GM23338 (cell line): ENCODE results near the gene TEDC1.

Experiments used
- EZH2 ChIP-seq: fragments of 200-600 bp; sonication (generic); IDR thresholded peaks from one replicate; pipeline ENCODE4 v1.8.0; 2017; ENCODE audit warnings: antibody characterized with exemption, mild to moderate bottlenecking, low read depth; ENCODE audit not compliant: unreplicated experiment
- EZH2phosphoT487 ChIP-seq: fragments of 200-600 bp; sonication (generic); IDR thresholded peaks from one replicate; pipeline ENCODE4 v1.8.1; 2018; ENCODE audit warnings: antibody characterized with exemption; ENCODE audit not compliant: unreplicated experiment
- POLR2AphosphoS5 ChIP-seq: IDR thresholded peaks from 2 replicates; pipeline ENCODE4 v1.6.1; 2016; ENCODE audit warnings: antibody characterized with exemption, low read depth
- ZNF331 ChIP-seq: fragments of 250-450 bp; sonication (Bioruptor Pico); IDR thresholded peaks from 2 replicates; pipeline ENCODE4 v1.5.0; 2020; ENCODE audit warnings: low read depth, mild to moderate bottlenecking, moderate library complexity
- TF ChIP-seq, protein P1 (sequence below), 2 experiments: fragments of 200-600 bp in 1 of 2; sonication (generic) in 1 of 2; conservative IDR thresholded peaks; 2 replicates each; pipeline versions ENCODE4 v1.5.1 to v1.6.1; 2016 to 2017; ENCODE audit warnings: antibody characterized with exemption in 2 of 2, low read depth in 2 of 2, mild to moderate bottlenecking in 2 of 2, moderate library complexity in 1 of 2

DNA sequence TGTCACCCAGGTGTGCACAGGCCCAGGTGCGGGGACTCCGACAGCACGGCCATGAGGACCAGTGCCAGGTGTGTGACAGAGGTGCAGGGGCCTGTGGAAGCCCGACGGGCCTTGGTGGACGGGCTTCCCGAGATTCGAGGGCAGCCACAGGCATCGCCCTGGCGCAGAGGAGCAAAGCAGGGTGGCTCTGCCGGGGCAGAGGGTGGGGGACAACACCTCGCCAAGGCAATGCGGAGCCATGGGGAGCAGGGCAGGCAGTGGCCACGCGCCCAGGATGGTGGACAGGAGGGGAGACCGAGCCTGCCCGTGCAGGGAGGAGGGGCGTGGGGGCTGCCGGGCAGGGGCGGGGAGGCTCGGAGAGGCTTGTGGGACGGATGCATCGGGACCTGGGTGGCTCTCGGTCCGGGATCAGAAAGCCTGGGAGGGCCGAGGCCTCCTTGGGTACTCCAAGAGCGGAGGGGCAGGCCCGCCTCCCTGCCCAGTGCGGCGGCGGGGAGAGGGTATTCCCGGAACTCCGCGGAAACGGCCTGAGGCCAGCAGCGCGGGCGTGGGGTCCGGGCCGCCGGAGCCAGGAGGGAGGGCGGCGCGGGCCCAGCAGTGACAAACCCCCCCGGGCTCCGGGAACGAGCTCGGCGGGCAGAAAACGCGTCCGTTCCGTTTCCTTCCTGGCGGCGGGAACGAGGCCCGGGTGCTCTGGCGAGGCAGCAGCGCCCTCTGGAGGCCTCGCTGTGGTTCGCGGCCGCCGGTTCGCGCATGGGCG, 37.0 kb downstream of the TEDC1 start:
- TF ChIP-seq EZH2 (peak; percentile 40), EZH2phosphoT487 (no peak), POLR2AphosphoS5 (no peak), ZNF331 (no peak)
- TF ChIP-seq, protein P1, sequence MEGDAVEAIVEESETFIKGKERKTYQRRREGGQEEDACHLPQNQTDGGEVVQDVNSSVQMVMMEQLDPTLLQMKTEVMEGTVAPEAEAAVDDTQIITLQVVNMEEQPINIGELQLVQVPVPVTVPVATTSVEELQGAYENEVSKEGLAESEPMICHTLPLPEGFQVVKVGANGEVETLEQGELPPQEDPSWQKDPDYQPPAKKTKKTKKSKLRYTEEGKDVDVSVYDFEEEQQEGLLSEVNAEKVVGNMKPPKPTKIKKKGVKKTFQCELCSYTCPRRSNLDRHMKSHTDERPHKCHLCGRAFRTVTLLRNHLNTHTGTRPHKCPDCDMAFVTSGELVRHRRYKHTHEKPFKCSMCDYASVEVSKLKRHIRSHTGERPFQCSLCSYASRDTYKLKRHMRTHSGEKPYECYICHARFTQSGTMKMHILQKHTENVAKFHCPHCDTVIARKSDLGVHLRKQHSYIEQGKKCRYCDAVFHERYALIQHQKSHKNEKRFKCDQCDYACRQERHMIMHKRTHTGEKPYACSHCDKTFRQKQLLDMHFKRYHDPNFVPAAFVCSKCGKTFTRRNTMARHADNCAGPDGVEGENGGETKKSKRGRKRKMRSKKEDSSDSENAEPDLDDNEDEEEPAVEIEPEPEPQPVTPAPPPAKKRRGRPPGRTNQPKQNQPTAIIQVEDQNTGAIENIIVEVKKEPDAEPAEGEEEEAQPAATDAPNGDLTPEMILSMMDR (conservative IDR thresholded peaks at IDR 0.05; ENCODE audit: low read depth in 2 of 2), result peak; percentile 56 to 86
